Hematopoietic multipotent progenitor cell treated with erythropoietin and hydrocortisone succinate and interleukin-3 and kit ligand, for 4 days (in vitro differentiated cells): ENCODE results near the gene PRKAG2.

Experiments used
- DNase-seq: peaks from one replicate; pipeline ENCODE4 v3.0.0-alpha.2; 2015

PRKAG2 gene

DNA sequence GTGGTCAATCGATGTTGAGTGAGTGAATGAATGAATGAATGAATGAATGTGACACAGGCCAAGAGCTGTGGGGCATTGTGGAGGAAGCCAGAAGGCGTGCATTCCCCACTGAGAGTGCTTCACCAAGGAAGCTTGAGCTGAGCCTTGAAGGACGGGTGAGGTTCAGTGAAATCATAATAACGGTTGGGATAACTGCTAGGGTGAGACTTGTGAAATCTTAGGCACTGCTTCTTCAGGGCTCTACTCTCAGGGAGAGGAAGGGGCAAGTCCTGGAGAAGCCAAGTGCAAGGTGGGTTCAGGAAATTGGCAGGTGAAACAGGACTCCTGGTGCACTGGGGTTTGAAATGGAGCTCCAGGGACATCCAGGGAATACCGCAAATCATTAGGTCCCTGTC lies 23.7 kb upstream of the PRKAG2 start:
- DNase-seq, result no peak

GRCh38 chr7:151899513-151900360 lies 22.8 kb upstream of the PRKAG2 start:
- DNase-seq, result no peak

DNA sequence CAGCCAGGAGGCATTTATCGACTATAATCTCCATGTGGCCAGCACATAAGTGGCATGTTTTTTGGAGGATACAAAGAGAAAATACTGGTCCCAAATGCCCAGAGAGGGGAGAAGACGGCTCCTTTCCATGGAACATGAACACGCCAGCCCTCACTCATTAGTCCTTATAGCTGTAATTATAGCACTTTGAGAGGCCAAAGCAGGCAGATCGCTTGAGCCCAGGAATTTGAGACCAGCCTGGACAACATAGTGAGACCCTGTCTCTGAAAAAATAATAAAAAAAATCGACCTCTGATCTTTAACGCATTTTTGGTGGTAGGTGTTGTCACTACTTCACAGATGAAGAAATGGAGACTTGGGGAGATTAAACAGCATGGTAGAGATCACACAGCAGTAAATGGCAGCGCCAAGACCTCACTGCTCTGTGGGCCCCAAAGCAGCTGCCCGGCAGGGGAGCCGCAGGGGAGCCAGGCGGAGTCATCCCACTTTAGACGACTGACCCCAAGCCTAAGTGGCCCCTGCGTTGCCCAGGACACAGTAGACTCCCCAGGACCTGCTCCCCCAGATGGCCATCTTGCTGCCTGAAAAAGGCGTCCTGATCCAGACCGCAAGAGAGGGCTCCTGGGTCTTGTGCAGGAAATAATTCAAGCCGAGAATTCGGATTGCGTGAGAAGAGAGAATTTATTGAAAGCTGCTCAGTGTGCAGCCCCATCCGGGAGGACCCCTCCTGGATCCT lies 21.2 kb upstream of the PRKAG2 start:
- DNase-seq, result no peak

- no peak for DNase-seq
These were observed 20.3 kb upstream of the PRKAG2 start for GRCh38 chr7:151897161-151897731.

GRCh38 chr7:151896486-151896885 lies 19.6 kb upstream of the PRKAG2 start:
- no peak for DNase-seq

- no peak for DNase-seq
These were observed 19.2 kb upstream of the PRKAG2 start for GRCh38 chr7:151896086-151896485.

- DNase-seq, result no peak
These were observed 18.7 kb upstream of the PRKAG2 start for GRCh38 chr7:151895631-151896031.

- DNase-seq, result no peak
These were observed 18.2 kb upstream of the PRKAG2 start for GRCh38 chr7:151895008-151895630.

DNA sequence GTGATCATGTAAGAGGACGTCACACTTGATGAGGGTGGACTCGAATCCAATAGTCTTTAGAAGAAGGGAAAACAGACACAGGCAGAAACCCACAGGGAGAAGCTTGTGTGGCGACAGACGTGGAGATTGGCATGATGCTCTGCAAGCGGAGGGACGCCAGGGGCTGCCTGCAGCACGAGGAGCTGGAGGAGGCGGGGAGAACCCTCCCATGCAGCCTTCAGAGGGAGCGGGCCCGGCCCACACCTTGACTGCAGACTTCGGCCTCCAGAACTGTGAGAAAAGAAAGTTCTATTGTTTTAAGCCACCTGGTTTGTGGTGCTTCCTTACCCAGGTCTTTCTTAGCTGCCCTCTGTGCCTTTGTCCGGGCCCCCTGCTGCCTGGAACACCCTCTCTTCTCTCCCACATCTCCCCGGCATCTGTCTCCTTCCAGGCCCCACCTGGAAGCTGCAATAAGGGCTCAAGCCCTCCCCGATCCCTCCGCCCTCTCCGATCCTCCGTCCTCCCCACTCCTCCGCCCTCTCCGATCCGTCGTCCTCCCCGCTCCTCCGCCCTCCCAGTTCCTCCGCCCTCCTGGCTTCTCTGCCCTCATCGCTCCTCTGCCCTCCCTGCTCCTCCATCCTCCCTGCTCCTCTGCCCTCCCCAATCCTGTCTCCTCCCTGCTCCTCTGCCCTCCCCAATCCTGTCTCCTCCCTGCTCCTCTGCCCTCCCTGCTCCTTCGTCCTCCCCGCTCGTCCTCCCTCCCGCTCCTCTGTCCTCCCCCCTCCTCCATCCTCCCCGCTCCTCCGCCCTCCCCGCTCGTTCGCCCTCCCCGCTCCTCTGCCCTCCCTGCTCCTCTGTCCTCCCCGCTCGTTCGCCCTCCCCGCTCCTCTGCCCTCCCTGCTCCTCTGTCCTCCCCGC lies 17.4 kb upstream of the PRKAG2 start:
- DNase-seq, result no peak

- DNase-seq, result no peak
These were observed 16.5 kb upstream of the PRKAG2 start for GRCh38 chr7:151893405-151893923.

DNA sequence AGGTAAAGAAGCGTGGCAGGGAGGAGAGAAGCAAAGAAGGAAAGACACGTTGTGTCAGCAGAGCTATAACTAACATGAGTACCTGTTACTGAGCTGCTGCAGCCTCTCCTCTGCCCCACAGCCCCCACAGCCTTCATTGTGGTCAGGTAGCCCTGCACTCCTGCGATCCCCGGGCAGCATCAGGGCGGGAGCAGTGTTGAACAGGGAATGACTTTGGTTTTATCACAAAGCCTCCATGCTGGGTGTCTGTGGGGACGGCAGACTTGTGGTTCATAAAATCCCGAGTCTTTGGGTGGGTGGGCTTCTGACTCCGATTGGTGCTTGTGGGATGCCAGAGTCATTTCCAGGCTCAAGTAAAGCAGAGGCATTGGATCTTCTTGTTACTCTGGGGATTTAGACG lies 14.8 kb upstream of the PRKAG2 start:
- DNase-seq, result no peak

DNA sequence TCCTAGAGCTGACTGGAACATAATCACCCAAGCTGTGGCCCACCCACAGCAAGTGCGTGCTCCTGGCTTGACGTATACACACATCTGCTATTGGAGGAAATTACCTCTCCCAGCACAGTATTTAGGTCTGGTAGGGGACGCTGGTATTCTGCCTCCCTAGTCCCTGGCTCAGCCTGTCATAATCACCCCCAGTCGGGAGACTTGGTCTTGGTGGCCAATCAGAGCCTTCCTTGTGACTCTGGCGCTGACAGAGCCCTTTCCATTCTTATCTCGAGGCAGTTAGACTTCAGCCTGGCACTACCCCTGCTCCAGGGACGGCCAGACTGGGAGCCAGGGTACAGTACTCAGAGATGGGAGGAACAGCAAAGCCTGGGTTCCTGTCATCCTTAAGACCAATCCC lies 14.3 kb upstream of the PRKAG2 start:
- no peak for DNase-seq

DNA sequence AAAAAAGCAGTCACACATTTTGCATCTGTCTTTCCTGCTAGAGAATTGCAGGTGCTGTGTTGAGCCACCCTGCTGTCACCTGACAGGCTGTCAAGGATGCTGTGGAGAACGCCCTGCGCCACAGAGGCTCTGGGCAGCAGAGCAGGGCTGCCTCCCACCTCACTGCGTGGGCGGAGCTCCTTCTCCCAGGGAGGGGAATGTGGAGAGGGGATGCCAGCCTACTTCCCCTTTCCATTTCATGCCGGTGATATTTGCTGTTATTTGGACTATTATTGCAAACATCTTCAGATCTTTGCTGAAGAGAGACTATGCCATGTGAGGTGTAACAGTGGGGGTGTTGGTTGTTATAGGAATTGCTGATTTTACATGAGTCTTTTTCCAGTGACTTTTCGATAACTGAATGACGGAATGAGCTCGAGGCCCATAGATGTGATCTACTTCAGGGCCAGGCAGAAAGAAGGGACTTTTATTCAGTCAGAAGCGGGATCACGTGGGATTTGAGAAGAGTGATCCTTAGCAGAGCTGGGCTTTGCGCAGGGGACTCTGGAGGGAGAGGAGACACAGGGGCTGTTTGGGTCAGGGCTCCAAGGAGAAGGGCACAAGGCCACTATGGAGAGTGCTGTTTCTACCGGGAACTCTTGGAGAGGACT lies 13.6 kb upstream of the PRKAG2 start:
- DNase-seq, result peak; percentile 67

GRCh38 chr7:151889406-151890354 lies 12.8 kb upstream of the PRKAG2 start:
- no peak for DNase-seq

DNA sequence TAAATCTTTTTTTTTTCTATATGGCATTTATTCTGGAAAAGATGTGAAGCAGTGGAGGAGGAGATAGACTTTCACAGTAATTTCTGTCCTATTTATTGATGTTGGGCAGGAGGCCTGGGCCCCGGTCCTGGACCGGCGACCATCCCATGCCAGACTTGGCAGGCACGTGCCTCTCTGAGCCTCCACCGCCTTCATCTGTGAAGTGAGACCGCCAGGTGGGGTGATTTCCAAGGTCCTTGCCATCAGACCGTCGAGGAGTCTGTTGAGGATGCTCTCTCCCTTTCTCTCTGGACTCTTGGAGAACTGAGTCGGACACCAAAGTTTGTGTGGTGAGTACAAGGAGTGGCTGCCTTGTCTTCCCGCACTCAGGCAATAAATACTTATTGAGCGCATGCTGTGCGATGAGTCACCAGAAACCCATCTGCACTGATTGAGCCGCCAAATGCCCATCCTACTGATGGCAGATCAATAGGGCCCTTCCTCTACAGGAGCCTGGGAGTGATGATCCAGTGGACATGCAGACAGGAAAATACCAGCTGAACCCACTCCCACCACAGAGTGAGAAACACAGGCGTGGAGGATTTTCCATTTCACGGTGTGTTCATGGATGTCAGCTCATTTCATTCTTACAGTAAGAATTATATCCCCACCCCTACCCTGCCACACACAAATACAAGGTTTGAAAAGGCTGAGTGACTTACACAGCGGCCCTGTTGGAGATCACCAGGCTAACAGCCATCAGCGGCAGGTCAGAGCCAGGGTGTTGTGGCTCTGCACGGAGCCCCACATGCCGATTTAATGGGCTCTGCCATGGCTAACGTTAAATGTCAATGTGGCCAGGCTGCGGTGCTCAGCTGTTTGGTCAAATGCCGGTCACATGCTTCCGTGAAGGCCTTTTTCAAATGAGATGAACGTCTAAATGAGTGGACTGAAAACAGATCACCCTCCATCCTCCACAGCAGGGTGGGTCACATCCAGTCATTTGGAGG lies 11.5 kb upstream of the PRKAG2 start:
- no peak for DNase-seq

DNA sequence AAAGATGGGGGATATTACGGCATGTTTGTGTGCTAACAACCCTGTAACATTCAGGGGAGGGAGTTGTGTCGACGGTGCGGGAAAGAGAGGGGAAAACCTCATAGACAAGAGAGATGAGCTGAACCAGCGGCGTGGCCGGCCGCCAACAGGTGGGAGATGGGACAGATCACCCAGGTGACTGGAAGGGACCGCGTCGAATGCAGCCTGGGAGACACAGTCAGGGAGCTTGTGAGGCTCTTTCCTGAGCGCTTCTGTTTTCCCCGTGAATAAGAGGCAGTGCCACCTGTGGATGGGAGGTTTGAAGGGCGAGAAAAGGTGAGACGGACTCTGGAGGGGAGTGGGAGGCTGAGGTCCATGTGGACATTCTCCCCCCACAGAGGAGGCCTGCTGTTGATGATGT lies 9.9 kb upstream of the PRKAG2 start:
- no peak for DNase-seq

DNA sequence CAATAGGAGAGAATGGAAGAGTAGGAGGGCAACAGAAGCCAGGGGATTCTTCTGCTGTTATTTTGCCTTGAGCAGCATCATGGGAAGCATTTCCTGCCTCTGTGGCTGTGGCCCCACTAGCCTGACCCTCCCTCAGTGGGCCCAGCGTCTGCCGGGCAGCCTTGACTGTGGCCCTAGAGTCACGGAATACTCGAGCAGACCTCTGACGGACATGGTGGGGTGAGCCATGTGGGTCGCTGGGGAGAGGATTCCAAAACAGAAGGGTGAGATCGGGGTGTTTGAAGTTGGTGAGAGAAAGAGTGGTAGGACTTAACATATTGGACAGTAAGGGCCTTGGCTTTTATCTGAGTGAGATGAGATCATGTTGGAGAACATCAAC lies 8.3 kb upstream of the PRKAG2 start:
- DNase-seq, result no peak

- DNase-seq, result no peak
These were observed 7.6 kb upstream of the PRKAG2 start for GRCh38 chr7:151884312-151885201.
